ENCODE data around the gene FIGN.

FIGN gene

GRCh38 chr2:163735685-163736432, at the start of gene FIGN:
TSS of gene FIGN (minus strand) at chr2:163736008. CDS start at chr2:163734927, 1,081 bp downstream.
- no peak for DNase-seq (ENCODE audit: low read depth in 1 of 2, low spot score in 1 of 2)

- DNase-seq (ENCODE audit: low read depth in 1 of 2, low spot score in 1 of 2) = no peak
Observed at GRCh38 chr2:163785162-163785561, 49.4 kb upstream of the FIGN start.

- DNase-seq (ENCODE audit: low read depth in 1 of 2, low spot score in 1 of 2) = no peak
Observed at GRCh38 chr2:163779970-163780597, 44.3 kb upstream of the FIGN start.

- no peak for DNase-seq (ENCODE audit: low read depth in 1 of 2, low spot score in 1 of 2)
Observed at GRCh38 chr2:163778045-163778781, 42.4 kb upstream of the FIGN start.

- DNase-seq (ENCODE audit: low read depth in 1 of 2, low spot score in 1 of 2) = no peak
Observed at GRCh38 chr2:163775304-163775703, 39.5 kb upstream of the FIGN start.

- DNase-seq (ENCODE audit: low read depth in 1 of 2, low spot score in 1 of 2) = no peak
Observed at GRCh38 chr2:163774862-163775261, 39.1 kb upstream of the FIGN start.

GRCh38 chr2:163773276-163773675, 37.5 kb upstream of the FIGN start:
- no peak for DNase-seq (ENCODE audit: low read depth in 1 of 2, low spot score in 1 of 2)

- DNase-seq (ENCODE audit: low read depth in 1 of 2, low spot score in 1 of 2) = no peak
Observed at GRCh38 chr2:163771596-163771995, 35.8 kb upstream of the FIGN start.

- no peak for DNase-seq (ENCODE audit: low read depth in 1 of 2, low spot score in 1 of 2)
Observed at GRCh38 chr2:163768881-163769695, 33.3 kb upstream of the FIGN start.

- no peak for DNase-seq (ENCODE audit: low read depth in 1 of 2, low spot score in 1 of 2)
Observed at GRCh38 chr2:163767097-163767496, 31.3 kb upstream of the FIGN start.

- no peak for DNase-seq (ENCODE audit: low read depth in 1 of 2, low spot score in 1 of 2)
Observed at GRCh38 chr2:163764566-163764965, 28.8 kb upstream of the FIGN start.

- DNase-seq (ENCODE audit: low read depth in 1 of 2, low spot score in 1 of 2) = no peak
Observed at GRCh38 chr2:163759013-163759412, 23.2 kb upstream of the FIGN start.

GRCh38 chr2:163757814-163758213, 22.0 kb upstream of the FIGN start:
- DNase-seq (ENCODE audit: low read depth in 1 of 2, low spot score in 1 of 2) = no peak

- no peak for DNase-seq (ENCODE audit: low read depth in 1 of 2, low spot score in 1 of 2)
Observed at GRCh38 chr2:163756588-163756987, 20.8 kb upstream of the FIGN start.

GRCh38 chr2:163755366-163755765, 19.6 kb upstream of the FIGN start:
- no peak for DNase-seq (ENCODE audit: low read depth in 1 of 2, low spot score in 1 of 2)

GRCh38 chr2:163753726-163754125, 17.9 kb upstream of the FIGN start:
- no peak for DNase-seq (ENCODE audit: low read depth in 1 of 2, low spot score in 1 of 2)

GRCh38 chr2:163752267-163752666, 16.5 kb upstream of the FIGN start:
- DNase-seq (ENCODE audit: low read depth in 1 of 2, low spot score in 1 of 2) = no peak

- no peak for DNase-seq (ENCODE audit: low read depth in 1 of 2, low spot score in 1 of 2)
Observed at GRCh38 chr2:163751696-163752095, 15.9 kb upstream of the FIGN start.

GRCh38 chr2:163748420-163748819, 12.6 kb upstream of the FIGN start:
- no peak for DNase-seq (ENCODE audit: low read depth in 1 of 2, low spot score in 1 of 2)

GRCh38 chr2:163741435-163741834, 5.6 kb upstream of the FIGN start:
- no peak for DNase-seq (ENCODE audit: low read depth in 1 of 2, low spot score in 1 of 2)

GRCh38 chr2:163737563-163737962, 1.8 kb upstream of the FIGN start:
- DNase-seq (ENCODE audit: low read depth in 1 of 2, low spot score in 1 of 2) = no peak

GRCh38 chr2:163737190-163737439, 1.3 kb upstream of the FIGN start:
- no peak for DNase-seq (ENCODE audit: low read depth in 1 of 2, low spot score in 1 of 2)

All from stimulated activated CD4-positive, alpha-beta T cell treated with anti-CD3 and anti-CD28 coated beads, Interleukin-15, amount 100 ng/mL, for 1 hour (primary cell).